Inferior parietal cortex (tissue), 1 donor: Measurements from ENCODE around the gene CELSR3.

Experiments
- DNase-seq: peaks from one replicate; pipeline ENCODE4 v3.0.0-alpha.2; 2016; ENCODE audit errors: extremely low spot score

Gene CELSR3

DNA sequence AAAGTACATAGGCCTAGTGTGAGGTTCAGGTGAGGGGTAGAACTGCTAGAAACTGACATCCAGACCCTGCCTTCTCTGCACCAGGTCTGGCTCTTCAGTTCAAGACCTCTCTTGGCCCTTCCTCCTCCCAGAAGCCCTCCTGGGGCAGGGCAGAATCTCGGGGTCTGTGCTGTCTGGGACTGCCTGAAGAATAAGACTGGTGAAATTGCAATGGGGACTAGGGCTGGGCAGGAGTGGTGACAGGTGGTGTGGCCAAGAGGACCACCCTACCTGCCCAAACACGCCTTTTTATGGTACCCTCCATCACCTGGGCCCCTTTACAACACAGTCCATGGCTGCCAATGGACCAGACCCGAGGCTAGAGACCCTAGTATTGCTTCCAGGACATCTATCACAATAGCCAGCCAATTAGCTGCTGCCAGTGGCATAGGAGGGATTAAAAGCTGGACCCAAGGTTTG, 24.6 kb upstream of the CELSR3 start:
- DNase-seq = no peak

DNA sequence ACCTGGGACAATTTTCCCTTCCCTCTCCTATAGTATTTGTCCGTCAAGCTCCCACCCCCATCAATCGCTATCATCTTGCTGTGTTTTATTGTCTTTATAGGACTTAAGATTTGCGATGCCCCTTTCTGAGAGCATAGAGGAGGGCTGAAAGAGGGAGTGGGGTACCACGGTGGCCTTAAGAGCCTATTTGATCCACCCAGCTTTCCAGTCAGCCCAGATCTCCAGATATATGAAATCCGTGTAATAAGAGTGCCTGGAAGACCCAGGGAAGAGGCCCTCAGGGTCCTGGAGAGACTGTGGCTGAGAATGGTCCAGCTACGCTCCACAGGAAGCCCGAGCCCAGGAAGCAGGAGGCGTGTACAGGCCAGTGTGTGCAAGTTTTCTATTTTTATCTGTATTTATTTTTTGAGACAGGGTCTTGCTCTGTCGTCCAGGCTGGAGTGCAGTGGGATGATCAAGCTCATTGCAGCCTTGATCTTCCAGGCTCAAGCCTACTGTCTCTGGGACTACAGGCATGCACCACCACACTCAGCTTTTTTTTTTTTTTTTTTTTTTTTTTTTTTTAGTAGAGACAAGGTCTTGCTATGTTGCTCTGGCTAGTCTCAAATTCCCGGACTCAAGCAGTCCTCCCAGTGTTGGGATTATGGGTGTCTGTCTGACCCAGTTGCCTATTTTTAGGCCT, 24.0 kb upstream of the CELSR3 start:
- DNase-seq = no peak

DNA sequence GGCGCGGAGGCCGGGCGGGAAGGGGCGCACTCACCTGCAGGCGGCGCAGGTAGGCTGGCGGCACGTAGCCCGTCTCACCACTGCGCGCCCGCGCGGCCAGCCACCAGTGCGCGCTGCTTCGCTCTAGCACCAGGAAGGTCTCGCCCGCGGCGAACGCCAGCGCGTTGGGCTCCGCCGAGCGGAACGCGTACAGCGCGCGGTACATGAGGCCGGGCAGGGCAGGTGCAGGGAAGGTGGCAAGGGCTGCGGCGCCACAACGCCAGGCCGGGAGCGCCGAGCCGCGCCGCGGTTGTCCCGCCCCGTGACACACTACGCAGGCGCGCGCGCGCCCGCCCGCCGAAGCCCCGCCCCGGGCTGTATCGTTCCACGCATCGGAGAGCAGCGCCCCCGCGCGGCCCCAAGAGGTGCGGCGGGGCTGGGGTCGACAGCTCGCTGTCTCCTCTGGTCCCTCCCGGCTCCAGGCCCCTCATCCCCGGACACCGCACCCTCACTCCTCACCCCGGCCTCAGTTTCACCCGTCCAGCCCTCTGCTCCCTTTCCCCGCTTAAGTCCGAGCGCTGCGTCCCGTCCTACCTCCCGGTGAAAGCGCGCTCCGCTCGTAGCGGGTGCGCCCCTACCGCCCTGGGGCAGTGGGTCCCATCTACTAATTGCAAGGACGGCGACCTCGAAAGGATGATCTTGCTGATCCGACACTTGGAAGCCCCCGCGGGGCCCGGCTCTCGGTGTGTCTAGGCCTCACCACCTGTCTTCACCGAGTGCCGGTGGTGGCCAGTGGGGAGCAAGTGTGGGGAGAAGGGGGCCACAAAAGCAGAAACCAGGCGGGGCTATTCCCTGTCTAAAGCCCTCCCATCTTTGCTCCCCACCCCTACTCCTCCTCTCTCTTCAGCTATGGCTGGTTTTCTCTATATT, 23.2 kb upstream of the CELSR3 start, which contains the start of gene NCKIPSD:
TSS of gene NCKIPSD (minus strand) at position 313 of the 909 bp plus-strand sequence. CDS start at position 205, 108 bp downstream.
- peak; percentile 84 for DNase-seq

DNA sequence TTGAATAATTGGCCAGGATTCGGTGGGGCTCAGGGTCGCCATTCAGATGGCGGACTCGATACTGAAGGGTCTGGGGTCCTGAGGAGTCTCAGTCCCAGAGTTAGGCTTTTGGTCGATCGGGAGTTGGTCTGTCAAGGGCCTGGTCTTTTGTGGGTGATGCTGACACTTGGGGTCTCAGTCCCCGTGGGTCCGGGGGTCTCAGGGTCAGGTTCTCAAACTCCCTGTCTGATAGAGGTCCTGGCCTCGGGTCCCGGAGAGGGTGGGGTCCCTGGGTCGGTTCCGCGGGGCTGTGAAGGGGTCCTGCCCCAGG, 22.6 kb upstream of the CELSR3 start:
- DNase-seq = no peak

DNA sequence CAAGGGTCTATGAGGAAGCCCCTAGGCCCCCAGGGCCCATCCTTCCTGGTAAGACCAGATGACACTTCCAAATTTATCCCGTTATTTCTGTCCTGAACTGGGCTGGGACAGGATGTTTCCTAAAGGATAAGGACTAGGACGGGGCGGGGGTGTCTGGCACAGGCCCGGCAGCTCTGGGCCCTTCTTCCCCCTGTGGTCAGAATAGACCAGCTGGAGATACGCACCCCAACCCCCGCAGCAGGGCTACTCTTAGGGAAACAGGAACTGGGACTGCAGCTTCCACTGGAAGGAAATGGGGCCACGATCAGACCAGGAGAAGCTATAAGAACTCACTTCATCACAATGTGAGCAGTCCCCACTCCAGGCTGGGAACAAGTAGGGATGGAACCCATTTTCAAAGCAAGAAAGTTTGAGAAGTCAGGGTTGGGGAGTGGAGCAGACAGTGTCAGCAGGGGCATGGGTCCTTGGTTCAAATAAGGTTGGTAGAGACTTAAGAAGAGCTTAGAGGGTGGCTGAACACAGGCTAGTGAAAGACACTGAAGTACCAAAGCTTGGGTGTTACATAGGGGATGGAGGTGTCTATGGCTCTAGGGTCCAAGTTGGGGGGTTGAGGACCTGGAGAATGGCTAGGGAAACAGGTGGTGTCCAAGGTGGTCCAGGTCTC, 21.9 kb upstream of the CELSR3 start:
- no peak for DNase-seq

DNA sequence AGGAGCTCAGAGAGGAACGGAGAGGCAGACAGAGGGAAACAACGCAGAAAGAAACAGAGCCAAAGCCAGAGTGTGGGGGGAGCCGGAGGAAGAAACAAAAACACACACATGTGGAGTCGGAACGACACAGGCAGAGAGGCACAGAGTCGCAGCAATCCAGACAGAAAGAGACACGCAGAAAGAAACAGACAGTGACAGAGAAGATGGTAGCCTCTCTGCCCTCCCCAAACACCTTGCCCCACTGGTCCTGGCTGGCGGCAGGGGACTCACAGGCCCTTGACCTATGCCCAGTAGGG, 21.3 kb upstream of the CELSR3 start:
- no peak for DNase-seq

DNA sequence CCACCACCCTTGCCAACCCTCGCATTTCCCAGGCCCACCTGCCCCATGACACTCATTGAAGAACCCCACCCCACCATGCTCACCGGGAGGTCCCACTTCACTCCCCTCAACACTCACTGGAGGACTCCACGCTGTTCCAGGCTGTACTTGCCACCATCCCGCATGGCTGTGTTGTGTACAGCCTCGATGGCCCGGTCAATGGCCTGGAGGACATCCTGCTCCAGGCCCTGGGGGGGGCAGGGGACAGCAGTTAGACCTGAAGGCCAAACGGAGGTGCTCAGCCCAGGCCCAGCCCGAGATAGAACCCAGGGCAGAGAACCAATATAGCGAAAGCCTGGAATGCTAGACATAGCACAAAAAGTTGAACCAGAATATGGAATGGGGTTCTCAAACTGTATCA, 20.1 kb upstream of the CELSR3 start:
- no peak for DNase-seq

DNA sequence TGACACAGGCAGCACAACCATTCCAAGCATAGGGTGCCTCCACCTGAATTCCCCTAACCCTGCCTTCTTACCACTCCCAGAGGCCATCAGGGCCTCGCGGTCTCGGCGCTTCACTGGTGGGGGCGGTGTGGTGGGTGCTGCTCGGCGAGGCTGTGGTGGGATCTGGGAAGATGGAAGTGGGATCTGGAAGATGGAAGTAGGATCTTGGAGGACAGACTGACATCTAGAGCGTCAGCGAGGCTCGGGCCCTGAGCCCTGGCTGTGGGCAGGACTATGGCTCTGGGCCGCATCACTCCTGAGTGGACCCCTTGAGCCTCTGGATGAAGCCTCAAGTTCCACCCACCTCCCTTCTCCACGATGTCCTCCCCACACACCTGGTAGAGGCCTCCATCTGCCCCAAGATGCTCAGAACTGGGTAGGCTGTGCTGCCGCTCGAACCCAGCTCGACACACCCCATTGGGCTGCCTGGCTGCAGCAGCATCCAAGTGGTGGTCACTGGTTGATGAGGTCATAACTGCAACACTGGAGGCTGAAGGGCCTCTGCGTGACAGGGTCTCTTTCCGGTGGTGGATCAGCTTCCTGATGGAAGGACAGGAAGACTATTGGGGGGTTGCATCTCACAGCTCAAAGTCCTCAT, 19.4 kb upstream of the CELSR3 start:
- no peak for DNase-seq

DNA sequence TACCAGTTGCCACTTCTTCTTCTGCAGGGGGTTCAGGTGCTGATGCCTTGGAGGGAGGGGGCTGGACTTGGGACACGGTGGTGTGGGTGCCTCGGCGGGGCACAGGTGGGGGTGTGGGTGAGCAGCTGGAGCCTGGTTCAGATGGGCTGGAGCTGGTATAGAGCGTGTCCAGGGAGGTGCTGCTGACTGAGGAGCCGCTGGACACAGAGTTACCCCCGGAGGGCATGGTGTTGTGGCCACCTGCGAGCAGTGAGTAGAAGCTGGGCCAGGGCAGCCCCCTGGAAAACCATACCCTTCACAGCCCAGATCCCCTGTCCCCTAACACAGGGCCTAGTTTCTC, 18.8 kb upstream of the CELSR3 start:
- DNase-seq = no peak

DNA sequence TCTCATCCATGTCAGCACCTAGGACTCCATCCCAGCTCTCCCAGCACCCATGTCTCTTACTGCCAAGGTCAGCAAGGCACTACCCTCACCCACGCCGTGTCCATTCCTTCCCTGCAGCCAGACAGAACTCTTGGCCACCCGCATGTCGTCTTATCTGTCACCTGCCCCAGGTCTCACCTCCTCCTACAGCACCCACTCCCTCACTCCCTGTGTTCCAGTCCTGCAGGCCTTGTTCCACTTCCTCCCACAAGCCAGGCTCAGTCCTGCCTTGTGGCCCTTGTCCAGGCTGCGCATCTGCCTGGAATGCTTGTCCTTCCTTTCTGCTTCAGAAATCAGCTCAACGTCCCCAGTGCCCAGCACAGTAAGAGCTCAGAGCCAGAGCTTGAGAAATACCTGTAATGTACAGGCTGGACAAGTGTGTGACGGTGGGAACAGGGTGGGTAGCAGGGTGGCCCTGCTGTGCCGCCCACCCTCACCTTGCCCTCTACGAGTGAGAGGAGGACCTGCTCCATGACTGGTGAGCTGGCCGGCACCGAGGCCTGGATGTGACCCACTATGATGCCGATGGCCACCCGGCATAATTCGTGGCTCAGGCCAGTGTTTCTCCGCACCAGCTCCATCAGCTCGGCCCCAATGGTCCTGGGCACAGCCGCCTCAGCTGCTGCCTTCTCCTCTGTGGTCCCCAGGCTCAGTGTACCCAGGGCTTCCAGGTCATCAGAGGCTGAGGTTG, 18.3 kb upstream of the CELSR3 start:
- DNase-seq = no peak

DNA sequence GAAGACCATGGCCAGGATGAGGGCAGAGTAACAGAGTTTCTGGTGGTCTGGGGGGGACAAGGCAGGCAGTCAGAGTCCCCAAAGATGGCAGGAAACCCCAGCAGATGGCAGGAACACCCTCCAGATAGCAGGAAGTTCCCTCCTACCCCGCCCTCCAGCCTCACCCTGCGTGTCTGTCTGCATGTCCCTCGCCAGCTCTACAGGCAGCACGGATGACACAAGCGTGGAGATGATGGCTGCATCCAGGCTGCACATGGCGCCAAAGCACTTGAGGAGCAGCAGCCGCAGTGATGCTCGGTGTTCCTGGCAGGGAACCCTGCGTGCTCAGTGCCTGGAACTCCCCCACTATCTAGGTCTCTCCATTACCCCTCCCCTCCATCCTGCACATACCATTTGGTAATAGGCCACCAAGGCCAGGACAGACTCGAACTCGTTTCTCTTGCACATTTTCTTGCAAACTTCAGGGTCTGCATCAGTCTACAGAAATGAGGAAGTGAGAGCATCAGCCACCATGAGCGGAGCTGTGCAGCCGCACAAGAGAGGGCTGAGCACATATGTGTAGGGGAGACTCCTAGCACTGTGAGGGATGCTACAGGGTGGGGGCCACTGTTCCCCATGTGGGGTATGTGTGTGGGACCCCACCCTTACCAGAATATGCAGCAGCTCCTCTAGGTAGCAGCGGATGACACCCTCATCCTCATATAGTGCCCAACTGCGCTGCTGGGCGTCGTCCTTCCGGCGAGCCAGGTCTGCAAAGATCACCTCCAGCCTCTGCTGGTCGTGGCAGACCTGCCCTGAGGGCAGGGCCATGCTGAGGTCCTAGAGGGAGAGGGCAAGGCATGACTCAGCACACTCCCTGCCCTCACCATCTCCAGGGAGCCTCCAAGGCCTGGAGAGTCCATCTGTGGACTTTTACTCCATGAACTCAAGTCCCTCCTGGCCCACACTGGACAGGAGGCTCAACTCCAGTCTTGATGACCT, 17.0 kb upstream of the CELSR3 start:
- no peak for DNase-seq

DNA sequence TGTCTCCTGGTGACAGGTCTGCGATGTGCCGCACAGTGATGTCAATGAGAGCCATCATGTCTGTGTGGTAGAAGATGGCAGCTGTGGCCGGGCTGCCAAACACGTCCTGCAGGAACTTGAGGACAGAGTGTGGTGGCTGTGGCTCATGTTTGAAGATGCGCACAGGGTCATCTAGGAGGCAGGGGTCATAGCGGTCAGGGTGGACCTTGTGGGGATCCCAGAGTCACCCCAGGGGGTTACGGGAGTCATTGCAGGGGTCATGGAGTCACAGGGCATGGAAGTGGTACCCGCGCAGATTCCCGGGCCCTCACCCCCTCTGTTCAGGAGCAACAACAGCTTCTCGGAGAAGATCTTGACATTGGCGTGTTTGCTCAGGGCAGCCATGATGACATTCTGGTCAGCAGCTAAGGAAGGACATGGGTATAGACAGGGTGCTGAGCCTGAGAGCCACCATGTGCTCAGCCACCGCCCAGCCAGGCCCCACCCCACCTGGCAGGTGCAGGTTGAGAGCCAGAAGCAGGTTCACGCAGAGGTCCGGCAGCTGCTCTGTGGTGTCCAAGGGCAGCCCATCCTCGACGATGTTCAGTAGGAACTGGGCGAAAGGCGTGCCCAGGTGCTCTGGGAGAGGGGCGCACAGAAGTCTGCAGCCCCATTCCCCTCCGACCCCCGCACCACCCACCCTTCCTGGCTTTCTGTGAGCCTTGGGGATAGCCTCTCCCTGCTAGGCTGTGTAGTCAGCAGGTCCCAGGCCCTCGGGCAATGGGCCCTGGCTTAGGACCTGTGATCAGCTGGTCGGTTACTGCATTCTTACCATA, 16.1 kb upstream of the CELSR3 start:
- no peak for DNase-seq

DNA sequence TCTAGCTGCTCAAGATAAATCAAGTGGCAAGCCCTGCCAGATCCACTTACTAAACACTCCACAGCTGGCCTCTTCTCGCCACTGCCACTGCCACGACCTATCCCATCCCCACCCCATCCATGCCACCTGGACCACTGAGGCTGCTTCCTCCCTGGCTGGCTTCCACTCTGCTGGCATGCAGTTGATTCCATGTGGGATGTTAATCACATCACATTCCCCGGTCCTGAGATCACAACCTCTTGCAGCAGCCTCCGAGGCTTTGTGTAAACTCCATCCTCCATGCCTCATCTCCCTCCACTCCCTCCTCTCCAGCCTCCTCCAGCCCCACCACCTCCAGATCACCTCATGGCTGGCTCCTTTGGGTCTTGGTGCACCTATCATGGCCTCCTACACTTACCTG, 15.4 kb upstream of the CELSR3 start:
- DNase-seq = no peak

DNA sequence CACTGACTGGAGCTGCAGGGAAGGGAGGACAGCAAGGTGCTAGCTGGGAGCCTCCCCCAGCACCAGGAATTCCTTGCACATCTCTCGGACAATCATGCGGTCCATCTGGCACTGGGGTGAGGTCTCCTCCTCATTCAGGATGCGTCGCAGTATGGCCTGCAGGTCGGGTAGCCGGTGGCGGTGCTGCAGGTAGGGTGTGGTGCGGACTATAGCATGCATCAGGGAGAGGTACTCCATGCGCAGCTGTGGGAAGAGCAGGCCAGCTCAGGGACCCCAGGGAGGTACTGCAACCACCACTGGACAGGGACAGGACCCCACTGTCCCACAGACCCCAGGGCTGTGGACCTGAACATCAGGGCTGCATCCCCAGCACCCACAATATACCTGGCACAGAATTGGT, 11.8 kb upstream of the CELSR3 start:
- DNase-seq = no peak

DNA sequence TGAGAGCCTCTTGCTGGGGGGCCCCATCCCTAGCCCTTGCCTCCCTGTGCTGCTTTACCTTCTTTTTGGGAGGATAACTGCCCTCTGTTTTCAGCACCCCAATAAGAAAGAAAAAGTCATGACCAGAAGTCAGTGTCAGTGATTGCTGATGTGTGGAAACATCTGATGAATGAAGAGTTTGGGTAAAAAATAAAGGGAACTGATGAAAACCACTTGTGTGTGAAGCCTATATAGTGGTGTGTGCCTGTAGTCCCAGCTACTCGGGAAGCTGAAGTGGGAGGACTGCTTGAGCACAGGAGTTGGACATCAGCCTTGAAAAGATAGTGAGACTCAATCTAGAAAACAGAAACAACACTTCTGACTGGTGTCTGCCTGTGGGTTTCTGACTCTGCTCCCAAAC, 9.8 kb upstream of the CELSR3 start:
- DNase-seq = no peak

DNA sequence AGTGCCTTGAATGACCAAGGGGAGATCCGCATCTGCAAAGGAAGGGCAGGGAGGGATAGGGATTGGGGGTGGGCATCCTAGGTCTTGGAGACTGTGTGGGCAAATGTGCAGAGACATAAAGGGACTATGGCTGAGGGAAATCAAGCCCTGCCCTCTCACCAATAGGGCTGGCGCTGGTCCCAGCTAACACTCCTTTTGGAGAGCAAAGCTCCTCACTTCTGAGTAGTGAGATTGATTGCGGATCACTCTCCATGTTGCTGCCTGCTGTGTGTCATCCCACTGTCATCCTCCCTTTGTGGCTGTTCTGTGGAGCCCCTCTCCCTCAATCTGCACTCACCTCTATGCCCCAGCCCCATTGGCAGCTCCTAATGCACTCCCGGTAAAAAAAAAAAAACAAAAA, 2.2 kb upstream of the CELSR3 start:
- DNase-seq = no peak

DNA sequence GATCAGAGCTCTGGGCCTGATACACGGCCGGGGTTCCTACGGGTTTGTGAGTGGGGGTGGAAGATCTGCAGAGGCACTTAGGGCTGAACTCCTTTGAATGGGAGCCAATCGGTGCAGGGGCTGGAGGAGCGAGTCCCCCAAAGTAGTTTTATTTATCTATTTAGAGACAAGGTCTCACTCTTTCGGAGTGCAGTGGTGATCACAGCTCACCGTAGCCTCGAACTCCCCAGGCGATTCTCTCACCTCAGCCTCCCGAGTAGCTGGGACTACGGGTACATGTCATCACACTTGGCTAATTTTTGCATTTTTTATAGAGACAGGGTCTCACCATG, 1.6 kb upstream of the CELSR3 start:
- DNase-seq = no peak

DNA sequence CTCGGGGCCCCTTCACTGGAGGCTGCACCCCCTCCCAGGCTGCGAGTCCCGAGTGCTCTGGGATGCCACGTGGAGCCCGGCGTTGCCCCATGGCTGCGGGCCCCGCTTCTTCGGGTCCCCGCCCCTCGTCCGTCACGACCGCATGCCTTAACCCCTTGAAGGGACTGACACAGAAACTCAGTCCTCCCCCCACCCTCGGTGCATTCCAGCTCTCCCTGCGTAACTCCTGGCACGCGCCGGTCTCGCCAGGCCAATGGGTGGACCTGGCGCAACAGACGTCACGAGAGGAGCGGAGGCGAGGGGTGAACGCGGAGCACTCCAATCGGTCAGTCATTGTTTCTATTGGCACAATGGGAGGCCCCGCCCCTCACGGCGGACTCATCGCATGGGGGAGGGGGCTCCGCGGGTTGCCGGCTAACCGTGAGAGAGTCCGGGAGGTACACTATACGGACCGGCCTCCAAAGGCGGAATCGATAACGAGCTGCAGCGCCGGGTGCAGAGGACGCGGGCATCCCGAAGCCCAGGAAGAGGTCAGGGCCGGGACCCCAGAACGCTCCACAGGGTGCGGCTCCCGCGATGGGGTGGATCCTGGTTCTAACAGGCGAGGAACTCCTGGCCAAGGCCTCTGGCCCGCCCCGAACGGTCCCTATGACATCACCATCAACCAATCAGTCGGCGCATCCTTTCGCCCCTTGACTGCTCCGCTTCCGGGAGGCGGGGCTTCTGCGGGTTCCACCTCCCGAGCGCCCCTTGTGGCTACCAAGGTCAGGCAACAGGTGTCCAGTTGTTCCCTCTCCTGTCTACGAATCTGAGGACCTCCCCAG, 1.0 kb upstream of the CELSR3 start:
- peak; percentile 96 for DNase-seq

DNA sequence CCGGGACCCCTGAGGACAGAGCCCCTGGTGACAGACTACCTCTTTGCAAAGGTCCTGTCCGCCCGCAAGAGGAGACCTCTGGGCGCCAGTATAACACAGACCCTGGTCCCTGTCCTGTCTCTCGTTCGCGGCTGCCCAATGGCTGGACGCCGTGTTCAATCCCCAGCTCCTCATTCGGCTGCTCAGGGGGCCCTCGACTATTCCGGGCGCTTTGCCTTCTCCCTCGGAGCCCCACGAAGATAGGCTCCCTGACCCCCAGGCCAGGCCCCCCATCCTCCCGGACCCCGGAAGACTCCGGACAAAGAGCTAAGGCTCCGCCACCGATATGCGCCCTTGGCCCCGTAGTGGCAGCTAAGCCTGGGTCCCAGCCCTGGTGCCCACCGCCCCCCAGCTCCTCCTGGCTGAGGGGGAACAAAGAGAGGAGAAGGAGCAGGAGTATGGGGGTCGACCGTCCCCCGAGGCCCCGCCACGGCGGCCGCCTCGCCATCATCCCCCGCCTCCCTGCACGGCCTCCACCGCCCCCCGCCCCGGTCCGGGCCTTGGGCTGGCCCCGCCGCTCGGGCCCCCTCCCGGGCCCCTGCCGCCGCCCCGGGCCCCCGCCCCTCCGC, 437 bp downstream of the CELSR3 start:
- DNase-seq = no peak
